Fibroblast of the aortic adventitia (primary cell): ENCODE data around the gene VAV1. TPM values are rescaled to one million over a fixed set of nuclear protein-coding genes. Genes with fewer than 3 reads are reported as not detected.

Source experiments
- DNase-seq: peaks from one replicate; pipeline ENCODE4 v3.0.0-alpha.2; 2010; ENCODE audit warnings: low read depth
- H3K4me3 ChIP-seq: 2 replicates; pipeline ENCODE4 v1.5.1; 2011; ENCODE audit warnings: low read depth, mild to moderate bottlenecking, control low read depth, low read length, moderate library complexity
- total RNA-seq: library from RNA; depleted of rRNA; stranded (reverse); fragments of >200 nt; gene quantifications from 2 replicates; pipeline ENCODE4 v1.2.3, GENCODE V29; 2012; ENCODE audit warnings: low replicate concordance
- TF ChIP-seq, protein P1 (sequence below): IDR thresholded peaks from 2 replicates; pipeline ENCODE4 v1.5.1; 2011; ENCODE audit warnings: mild to moderate bottlenecking, low read length, control low read depth, inconsistent platforms; ENCODE audit not compliant: insufficient read depth

VAV1 gene
- total RNA-seq, 1 donor = not detected

DNA sequence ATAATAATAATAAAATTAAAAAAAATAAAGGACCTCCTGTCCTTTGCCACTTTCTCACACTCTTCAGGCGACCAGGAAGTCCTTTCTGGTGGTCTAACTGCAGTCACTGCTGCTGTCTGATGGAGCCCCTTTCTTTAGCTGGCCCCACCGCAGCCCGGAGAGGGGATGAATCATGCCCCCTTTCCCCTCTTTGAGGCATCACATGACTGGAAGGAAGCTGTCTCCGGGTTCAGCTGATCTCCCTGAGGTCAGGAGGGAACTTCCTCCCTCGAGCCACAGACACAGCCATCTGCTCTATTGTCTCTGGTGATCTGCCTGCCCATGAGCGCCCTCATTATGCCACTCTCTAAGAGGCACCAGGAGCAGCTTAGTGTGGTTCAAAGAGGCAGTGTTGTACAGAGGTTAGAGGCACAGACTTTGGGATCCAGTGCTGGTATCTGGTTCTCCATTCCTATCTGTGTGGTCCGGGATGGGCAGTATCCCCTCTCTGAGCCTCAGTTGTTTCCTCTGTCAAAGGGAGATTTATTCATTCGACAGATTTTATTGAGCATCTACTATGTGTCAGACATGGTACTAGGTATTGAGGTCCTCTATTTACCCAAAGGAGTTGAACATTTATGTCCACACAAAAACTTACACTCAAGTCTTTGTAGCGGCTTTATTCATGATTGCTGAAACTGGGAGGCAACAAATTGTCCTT is 30.0 kb downstream of the VAV1 start:
- no peak overlapping the region for H3K4me3 ChIP-seq
- no peak for DNase-seq
- TF ChIP-seq, protein P1, sequence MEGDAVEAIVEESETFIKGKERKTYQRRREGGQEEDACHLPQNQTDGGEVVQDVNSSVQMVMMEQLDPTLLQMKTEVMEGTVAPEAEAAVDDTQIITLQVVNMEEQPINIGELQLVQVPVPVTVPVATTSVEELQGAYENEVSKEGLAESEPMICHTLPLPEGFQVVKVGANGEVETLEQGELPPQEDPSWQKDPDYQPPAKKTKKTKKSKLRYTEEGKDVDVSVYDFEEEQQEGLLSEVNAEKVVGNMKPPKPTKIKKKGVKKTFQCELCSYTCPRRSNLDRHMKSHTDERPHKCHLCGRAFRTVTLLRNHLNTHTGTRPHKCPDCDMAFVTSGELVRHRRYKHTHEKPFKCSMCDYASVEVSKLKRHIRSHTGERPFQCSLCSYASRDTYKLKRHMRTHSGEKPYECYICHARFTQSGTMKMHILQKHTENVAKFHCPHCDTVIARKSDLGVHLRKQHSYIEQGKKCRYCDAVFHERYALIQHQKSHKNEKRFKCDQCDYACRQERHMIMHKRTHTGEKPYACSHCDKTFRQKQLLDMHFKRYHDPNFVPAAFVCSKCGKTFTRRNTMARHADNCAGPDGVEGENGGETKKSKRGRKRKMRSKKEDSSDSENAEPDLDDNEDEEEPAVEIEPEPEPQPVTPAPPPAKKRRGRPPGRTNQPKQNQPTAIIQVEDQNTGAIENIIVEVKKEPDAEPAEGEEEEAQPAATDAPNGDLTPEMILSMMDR = no peak

DNA sequence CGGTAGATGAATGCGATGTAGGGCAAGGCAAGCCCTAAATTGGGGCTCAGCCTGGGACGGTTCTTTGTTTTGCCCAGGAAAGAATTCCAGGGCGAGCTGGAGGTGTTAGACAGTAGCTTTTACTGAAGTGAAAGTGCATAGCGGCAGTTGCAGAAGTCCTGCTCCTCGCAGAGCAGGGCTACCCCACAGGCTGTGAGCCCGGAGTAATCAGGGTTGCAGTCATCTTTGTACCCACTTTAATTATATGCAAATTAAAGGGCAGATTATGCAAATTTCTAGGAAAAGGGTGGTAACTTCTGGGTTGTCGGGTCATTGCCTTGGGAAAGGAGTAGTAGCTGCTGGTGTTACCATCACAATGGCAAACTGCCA is 30.5 kb downstream of the VAV1 start:
- DNase-seq = no peak
- no peak overlapping the region for H3K4me3 ChIP-seq
- TF ChIP-seq, protein P1 = no peak

DNA sequence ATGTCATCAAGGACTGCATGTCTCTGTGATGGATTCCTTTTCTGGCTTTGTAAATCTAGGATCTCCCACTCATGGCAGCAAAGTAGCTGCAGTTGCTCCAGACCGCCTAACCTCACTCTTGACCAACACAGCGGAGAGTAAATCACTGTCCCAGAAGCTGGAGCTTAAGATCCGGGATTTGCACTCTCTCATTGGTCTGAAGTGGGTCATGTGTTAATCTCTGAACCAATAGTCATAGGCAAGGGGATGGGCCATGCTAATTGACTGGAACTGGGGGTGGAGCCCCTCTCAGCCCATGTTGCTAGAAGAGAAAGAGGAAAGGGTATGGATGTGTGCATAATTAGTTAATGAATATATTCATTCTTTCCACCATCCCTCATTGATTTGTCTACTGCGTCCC is 34.0 kb downstream of the VAV1 start:
- no peak for DNase-seq
- H3K4me3 ChIP-seq = no peak overlapping the region
- TF ChIP-seq, protein P1 = no peak

DNA sequence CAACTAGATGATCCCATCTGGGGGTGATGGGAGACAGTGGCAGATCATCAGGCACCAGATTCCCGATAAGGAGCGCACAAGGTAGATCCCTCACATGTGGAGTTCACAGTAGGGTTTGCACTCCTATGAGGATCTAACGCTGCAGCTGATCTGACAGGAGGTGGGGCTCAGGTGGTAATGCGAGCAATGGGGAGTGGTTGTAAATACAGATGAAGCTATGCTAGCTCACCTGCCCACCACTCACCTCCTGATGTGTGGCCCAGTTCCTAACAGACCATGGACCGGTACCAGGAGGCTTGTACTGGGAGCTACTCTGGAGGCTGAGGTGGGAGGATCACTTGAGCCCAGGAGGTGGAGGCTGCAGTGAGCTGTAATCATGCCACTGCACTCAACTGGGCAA is 34.8 kb downstream of the VAV1 start:
- H3K4me3 ChIP-seq = no peak overlapping the region
- DNase-seq = no peak
- TF ChIP-seq, protein P1 = no peak

DNA sequence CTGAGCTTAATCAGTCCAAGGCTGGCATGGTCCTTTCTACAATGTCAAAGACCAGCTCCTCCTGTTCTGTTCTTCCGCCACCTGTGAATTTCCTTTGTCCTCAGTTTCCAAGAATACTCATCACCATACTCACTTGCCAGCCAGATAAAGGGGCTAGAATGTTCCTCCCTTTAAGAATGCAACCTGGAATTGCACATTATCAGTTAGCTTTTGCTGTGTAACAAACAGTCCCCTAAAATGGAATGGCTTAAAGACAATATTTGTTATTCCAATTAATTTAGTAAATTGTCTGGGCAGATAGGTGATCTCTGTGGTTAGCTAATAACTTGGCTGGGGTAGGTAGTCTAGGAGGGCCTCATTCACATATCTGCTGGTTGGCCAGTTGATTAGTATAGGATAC is 36.0 kb downstream of the VAV1 start:
- TF ChIP-seq, protein P1 = no peak
- DNase-seq = no peak
- H3K4me3 ChIP-seq = no peak overlapping the region

DNA sequence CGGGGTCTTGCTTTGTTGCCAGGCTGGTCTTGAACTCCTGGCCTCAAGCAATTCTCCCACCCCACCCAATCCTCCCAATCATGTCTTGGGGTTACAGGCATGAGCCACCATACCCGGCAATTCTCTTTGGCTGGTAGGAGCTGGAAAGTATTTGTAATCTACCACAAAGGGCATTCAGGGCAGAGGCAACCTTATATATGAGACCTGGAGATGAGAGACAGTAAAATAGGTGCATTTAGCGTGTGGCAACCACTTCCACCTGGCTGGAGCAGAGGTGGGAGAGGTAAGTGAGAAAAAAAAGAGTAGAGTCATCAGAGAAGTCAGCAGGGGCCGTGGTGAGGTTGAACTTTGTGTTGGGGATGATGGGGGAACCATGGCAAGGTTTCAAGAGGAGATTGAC is 36.8 kb downstream of the VAV1 start:
- no peak overlapping the region for H3K4me3 ChIP-seq
- DNase-seq = no peak
- TF ChIP-seq, protein P1 = no peak

DNA sequence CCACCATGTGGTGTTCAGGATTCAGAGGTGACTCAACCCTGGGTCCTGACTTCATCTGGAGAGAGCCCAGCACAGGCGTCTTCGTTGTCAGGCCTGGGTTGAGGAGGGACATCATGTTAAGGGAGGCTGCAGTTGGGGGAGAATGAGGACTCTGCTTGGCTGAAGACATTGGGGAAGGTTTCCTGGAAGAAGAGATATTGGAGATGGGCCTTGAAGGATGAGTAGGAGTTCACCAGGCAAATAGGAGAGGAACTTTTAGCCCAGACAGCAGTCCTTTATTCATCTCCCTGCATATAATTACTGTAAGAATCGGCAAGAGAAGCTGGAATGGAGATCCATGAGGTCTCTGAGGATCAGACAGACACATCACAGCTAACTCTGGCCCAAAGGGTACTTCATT is 38.9 kb downstream of the VAV1 start:
- DNase-seq = no peak
- TF ChIP-seq, protein P1 = no peak
- H3K4me3 ChIP-seq = no peak overlapping the region
